Mesothelial cell of epicardium (in vitro differentiated cells): ENCODE data around the gene RNF208. TPM values are rescaled to one million over a fixed set of nuclear protein-coding genes. Genes with fewer than 3 reads are reported as not detected.
A peak's percentile ranks its signal among the peaks of the same experiment; 100 is the strongest.

ENCODE experiments used
- DNase-seq, 2 experiments: peaks; one replicate each; pipeline ENCODE4 v3.0.0; 2021; ENCODE audit warnings: low spot score in 2 of 2; ENCODE audit not compliant: unreplicated experiment in 2 of 2
- H3K27ac Mint-ChIP-seq: 2 replicates; pipeline ENCODE4 v1.8.0; 2021; ENCODE audit warnings: mixed read lengths
- H3K27me3 Mint-ChIP-seq: 2 replicates; pipeline ENCODE4 v1.8.0; 2021; ENCODE audit warnings: low read depth, mixed read lengths
- H3K36me3 Mint-ChIP-seq: 2 replicates; pipeline ENCODE4 v1.8.0; 2021; ENCODE audit warnings: mixed read lengths
- H3K4me1 Mint-ChIP-seq: 2 replicates; pipeline ENCODE4 v1.8.0; 2021; ENCODE audit warnings: mixed read lengths
- H3K4me3 Mint-ChIP-seq: 2 replicates; pipeline ENCODE4 v1.8.0; 2021; ENCODE audit warnings: mild to moderate bottlenecking, moderate library complexity, mixed read lengths
- H3K9me3 Mint-ChIP-seq: 2 replicates; pipeline ENCODE4 v1.8.0; 2021; ENCODE audit warnings: mixed read lengths
- CTCF ChIP-seq: fragments of 200-600 bp; sonication (generic); IDR thresholded peaks from one replicate; pipeline ENCODE4 v1.5.0; 2021; ENCODE audit warnings: antibody characterized with exemption; ENCODE audit not compliant: unreplicated experiment
- total RNA-seq: library from RNA; stranded (reverse); gene quantifications from 3 replicates; pipeline ENCODE4 v1.2.1, GENCODE V29; 2021

Gene RNF208
- total RNA-seq, 1 donor from 2014 or later: 13.9 TPM

GRCh38 chr9:137190315-137190856 lies 31.7 kb downstream of the RNF208 start:
- Mint-ChIP-seq H3K4me3 (peak overlapping the region; percentile 94), H3K27ac (peak overlapping the region; percentile 82), H3K9me3 (no peaks in the 10 kb centered on the region), H3K27me3 (no peaks in the 10 kb centered on the region), H3K36me3 (peaks cover 3% of the 10 kb centered on the region), H3K4me1 (peaks cover 34% of the 10 kb centered on the region)
- TF ChIP-seq CTCF: no peak
- DNase-seq: no peak

- Mint-ChIP-seq H3K4me3 (peak overlapping the region; percentile 94), H3K36me3 (peaks cover 3% of the 10 kb centered on the region), H3K27me3 (no peaks in the 10 kb centered on the region), H3K27ac (peak overlapping the region; percentile 98), H3K4me1 (peaks cover 30% of the 10 kb centered on the region), H3K9me3 (no peaks in the 10 kb centered on the region)
- TF ChIP-seq CTCF: no peak
- no peak for DNase-seq
These were observed 32.4 kb downstream of the RNF208 start for GRCh38 chr9:137189297-137190295.

GRCh38 chr9:137188490-137189296 lies 33.3 kb downstream of the RNF208 start, which contains the start of the genes ANAPC2 and SSNA1:
Gene ANAPC2 (minus strand): TSS chr9:137188560. CDS start chr9:137188532, 28 bp downstream.
Gene SSNA1 (plus strand): TSS chr9:137188676. CDS start chr9:137188727, 51 bp downstream.
- peak within 1 kb of the TSS; percentile 94 for H3K4me3 Mint-ChIP-seq
- peaks cover 3% of the 10 kb centered on the region for H3K36me3 Mint-ChIP-seq
- peak; percentile 12 for TF ChIP-seq CTCF
- peak within 1 kb of the TSS; percentile 98 for H3K27ac Mint-ChIP-seq
- no peaks in the 10 kb centered on the region for H3K9me3 Mint-ChIP-seq
- H3K27me3 Mint-ChIP-seq: no peaks in the 10 kb centered on the region
- peaks cover 30% of the 10 kb centered on the region for H3K4me1 Mint-ChIP-seq
- peak; percentile 92 to 98 for DNase-seq

- TF ChIP-seq CTCF: no peak
- DNase-seq: no peak
- peak overlapping the region; percentile 93 for H3K27ac Mint-ChIP-seq
- peak overlapping the region; percentile 93 for H3K4me3 Mint-ChIP-seq
- H3K4me1 Mint-ChIP-seq: peaks cover 30% of the 10 kb centered on the region
- H3K9me3 Mint-ChIP-seq: no peaks in the 10 kb centered on the region
- peaks cover 6% of the 10 kb centered on the region for H3K36me3 Mint-ChIP-seq
- H3K27me3 Mint-ChIP-seq: no peaks in the 10 kb centered on the region
These were observed 34.0 kb downstream of the RNF208 start for GRCh38 chr9:137188086-137188489.

GRCh38 chr9:137187386-137187785 lies 34.7 kb downstream of the RNF208 start:
- H3K27me3 Mint-ChIP-seq: no peaks in the 10 kb centered on the region
- DNase-seq: no peak
- H3K27ac Mint-ChIP-seq: peak overlapping the region; percentile 93
- H3K36me3 Mint-ChIP-seq: peaks cover 6% of the 10 kb centered on the region
- TF ChIP-seq CTCF: no peak
- no peaks in the 10 kb centered on the region for H3K9me3 Mint-ChIP-seq
- peak overlapping the region; percentile 93 for H3K4me3 Mint-ChIP-seq
- H3K4me1 Mint-ChIP-seq: peaks cover 30% of the 10 kb centered on the region
